Measurements from ENCODE around the gene PLPP2.

Gene PLPP2

GRCh38 chr19:327291-328024, 36.3 kb upstream of the PLPP2 start:
- TF ChIP-seq MYC (IDR thresholded peaks at IDR 0.05; ENCODE audit: low read depth, low read length), result no peak
- no peak for TF ChIP-seq CTCF (IDR thresholded peaks at IDR 0.05; ENCODE audit: low read depth, low read length)
- no peak for TF ChIP-seq POLR2A (IDR thresholded peaks at IDR 0.05; ENCODE audit: extremely low read depth, insufficient read length)
- TF ChIP-seq, protein P1, sequence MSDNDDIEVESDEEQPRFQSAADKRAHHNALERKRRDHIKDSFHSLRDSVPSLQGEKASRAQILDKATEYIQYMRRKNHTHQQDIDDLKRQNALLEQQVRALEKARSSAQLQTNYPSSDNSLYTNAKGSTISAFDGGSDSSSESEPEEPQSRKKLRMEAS (IDR thresholded peaks at IDR 0.05; ENCODE audit: low read depth, low read length), result no peak
- H3K4me3 ChIP-seq (ENCODE audit: low read depth, low read length), result no peak overlapping the region
- no peak for DNase-seq (ENCODE audit: low read depth)

DNA sequence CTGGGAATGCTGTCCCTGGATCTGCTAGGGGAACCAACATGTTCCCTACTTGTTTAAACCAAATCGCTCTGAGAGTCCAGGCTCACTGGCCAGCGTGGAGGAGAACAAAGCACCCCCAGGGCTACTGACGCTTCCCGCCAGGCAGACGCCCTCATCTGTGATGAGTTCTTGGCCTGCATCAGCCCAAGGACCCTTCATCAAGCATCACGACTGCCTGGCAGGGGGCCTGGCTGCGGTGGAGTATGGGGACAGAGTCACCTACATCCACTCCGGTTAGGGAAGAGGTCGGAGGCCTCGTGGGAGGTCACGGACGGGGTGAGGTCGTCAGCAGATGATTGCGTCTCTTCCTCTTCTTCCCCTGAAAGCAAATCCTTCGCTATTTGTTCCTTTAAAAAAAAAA, 35.7 kb upstream of the PLPP2 start:
- no peak for TF ChIP-seq MYC (IDR thresholded peaks at IDR 0.05; ENCODE audit: low read depth, low read length)
- TF ChIP-seq, protein P1 (IDR thresholded peaks at IDR 0.05; ENCODE audit: low read depth, low read length), result no peak
- TF ChIP-seq POLR2A (IDR thresholded peaks at IDR 0.05; ENCODE audit: extremely low read depth, insufficient read length), result no peak
- TF ChIP-seq CTCF (IDR thresholded peaks at IDR 0.05; ENCODE audit: low read depth, low read length), result no peak
- no peak for DNase-seq (ENCODE audit: low read depth)
- H3K4me3 ChIP-seq (ENCODE audit: low read depth, low read length), result no peak overlapping the region

- TF ChIP-seq, protein P1 (IDR thresholded peaks at IDR 0.05; ENCODE audit: low read depth, low read length), result no peak
- TF ChIP-seq CTCF (IDR thresholded peaks at IDR 0.05; ENCODE audit: low read depth, low read length), result no peak
- no peak for TF ChIP-seq POLR2A (IDR thresholded peaks at IDR 0.05; ENCODE audit: extremely low read depth, insufficient read length)
- no peak for TF ChIP-seq MYC (IDR thresholded peaks at IDR 0.05; ENCODE audit: low read depth, low read length)
- H3K4me3 ChIP-seq (ENCODE audit: low read depth, low read length), result no peak overlapping the region
- DNase-seq (ENCODE audit: low read depth), result no peak
Observed at GRCh38 chr19:325937-326565, 34.8 kb upstream of the PLPP2 start.

GRCh38 chr19:325173-325936, 34.2 kb upstream of the PLPP2 start:
- TF ChIP-seq MYC (IDR thresholded peaks at IDR 0.05; ENCODE audit: low read depth, low read length) (no peak), CTCF (IDR thresholded peaks at IDR 0.05; ENCODE audit: low read depth, low read length) (no peak)
- H3K4me3 ChIP-seq (ENCODE audit: low read depth, low read length), result no peak overlapping the region
- DNase-seq (ENCODE audit: low read depth), result no peak

DNA sequence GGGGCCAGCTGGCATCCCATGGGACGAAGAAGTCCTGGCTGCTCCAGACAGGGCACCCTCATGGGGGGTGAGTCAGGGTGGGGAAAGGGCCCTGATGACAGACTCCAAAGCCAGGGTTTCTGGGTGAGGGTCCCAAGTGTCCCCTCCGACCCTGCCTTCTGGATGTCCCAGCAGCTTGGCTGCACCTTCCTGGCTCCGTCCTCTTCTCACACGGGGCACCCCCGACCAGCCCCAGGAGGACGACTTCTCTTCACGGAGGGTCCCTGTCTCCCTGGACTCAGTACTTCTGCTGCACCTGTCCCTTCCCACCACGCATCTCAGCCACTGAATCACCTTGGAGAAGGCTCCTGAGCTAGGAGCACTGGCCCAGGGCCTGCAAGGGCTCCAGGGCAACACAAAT, 33.5 kb upstream of the PLPP2 start:
- DNase-seq (ENCODE audit: low read depth), result no peak
- no peak overlapping the region for H3K4me3 ChIP-seq (ENCODE audit: low read depth, low read length)
- TF ChIP-seq, protein P1 (IDR thresholded peaks at IDR 0.05; ENCODE audit: low read depth, low read length), result no peak
- TF ChIP-seq POLR2A (IDR thresholded peaks at IDR 0.05; ENCODE audit: extremely low read depth, insufficient read length) (no peak), CTCF (IDR thresholded peaks at IDR 0.05; ENCODE audit: low read depth, low read length) (no peak), MYC (IDR thresholded peaks at IDR 0.05; ENCODE audit: low read depth, low read length) (no peak)

All from NB4 (cell line).